Esophagus (tissue), 2 donors: ENCODE data around the gene GNPTG. TPM values are rescaled to one million over a fixed set of nuclear protein-coding genes. Genes with fewer than 3 reads are reported as not detected.

Experiments used
- H3K27ac ChIP-seq, 2 donors: one replicate each; pipeline ENCODE4 v1.5.1; 2013; ENCODE audit warnings: low read depth in 2 of 2, mild to moderate bottlenecking in 2 of 2, inconsistent platforms in 1 of 2, low read length in 1 of 2, moderate library complexity in 1 of 2
- H3K27me3 ChIP-seq, 2 donors: one replicate each; pipeline ENCODE4 v1.6.1; 2013; ENCODE audit warnings: low read length in 2 of 2, control low read depth in 1 of 2, mild to moderate bottlenecking in 1 of 2; ENCODE audit not compliant: insufficient read depth in 2 of 2, control insufficient read depth in 1 of 2
- H3K36me3 ChIP-seq, 2 donors: one replicate each; pipeline ENCODE4 v1.6.1; 2013; ENCODE audit warnings: low read length in 1 of 2; ENCODE audit not compliant: control insufficient read depth in 2 of 2, insufficient read depth in 2 of 2
- H3K4me1 ChIP-seq, 2 donors: one replicate each; pipeline ENCODE4 v1.6.1; 2013; ENCODE audit warnings: low read length in 1 of 2; ENCODE audit not compliant: control insufficient read depth in 2 of 2, insufficient read depth in 2 of 2
- H3K4me3 ChIP-seq, 2 donors: one replicate each; pipeline ENCODE4 v1.5.1; 2013; ENCODE audit warnings: low read length in 2 of 2, mild to moderate bottlenecking in 2 of 2, low read depth in 1 of 2, moderate library complexity in 1 of 2
- H3K9me3 ChIP-seq, 2 donors: one replicate each; pipeline ENCODE4 v1.6.1; 2013; ENCODE audit warnings: mild to moderate bottlenecking in 2 of 2, low read depth in 1 of 2, low read length in 1 of 2, moderate library complexity in 1 of 2; ENCODE audit not compliant: control insufficient read depth in 2 of 2, insufficient read depth in 1 of 2
- WGBS, 2 donors: extraction: QIAGEN DNeasy Blood & Tissue Kit; methylation state at CpG; one replicate each; pipeline ENCODE4 v1.1.7; 2013; 5-methylcytosine and 5-hydroxymethylcytosine counted together
- polyA plus RNA-seq, 2 donors: library from polyadenylated mRNA; stranded (reverse); fragments of 200-250 nt; gene quantifications; one replicate each; pipeline ENCODE4 v1.2.3, GENCODE V29; 2013
- donor health status: healthy with polysubstance abuse.
- donor health status: Bipolar disorder and iron deficiency.

Gene GNPTG
- polyA plus RNA-seq, 2 donors: 33.6 to 39.1 TPM

DNA sequence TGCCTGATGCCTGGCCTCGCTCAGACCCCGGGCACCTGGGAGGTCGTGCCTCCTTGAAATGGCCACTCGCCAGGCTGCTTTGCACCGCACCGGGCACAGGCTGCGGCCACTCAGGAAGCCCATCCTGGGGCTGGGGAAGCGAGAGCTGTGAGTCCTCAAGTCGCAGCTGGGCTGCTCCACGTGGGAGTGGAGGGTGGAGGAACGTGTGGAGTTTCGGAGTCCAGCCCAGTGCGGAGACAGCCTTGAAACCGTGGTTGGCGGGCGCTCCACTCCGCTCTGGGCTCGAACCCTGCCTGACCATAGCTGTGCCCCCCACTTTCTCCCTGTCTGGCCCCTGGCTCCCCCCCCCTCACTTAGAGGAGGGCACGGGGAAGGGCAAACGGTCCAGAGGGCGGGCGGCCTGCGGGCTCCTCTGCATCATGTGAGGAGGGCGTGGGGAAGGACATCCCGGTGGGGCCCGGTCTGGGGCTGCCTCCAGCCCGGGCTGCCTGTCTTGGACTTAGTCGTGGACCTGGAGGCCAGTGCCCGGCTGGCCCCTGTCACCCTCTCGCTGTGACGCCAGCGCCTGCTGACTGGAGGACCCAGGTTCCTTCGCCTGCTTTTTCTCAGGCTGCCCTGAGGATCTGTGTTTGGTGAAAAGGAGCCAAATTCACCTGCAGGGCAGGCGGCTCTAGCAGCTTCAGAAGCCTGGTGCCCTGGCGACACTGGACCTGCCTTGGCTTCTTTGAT is 39.8 kb upstream of the GNPTG start:
- no peaks in the 10 kb centered on the region for H3K9me3 ChIP-seq
- H3K27ac ChIP-seq: no peak overlapping the region
- H3K27me3 ChIP-seq: no peaks in the 10 kb centered on the region
- H3K36me3 ChIP-seq: peaks cover 10 to 45% of the 10 kb centered on the region in 2 donors
- peaks cover 12 to 21% of the 10 kb centered on the region in 2 donors for H3K4me1 ChIP-seq
- WGBS, 2 donors: 20 to 27% methylated on average over 34 to 35 of the region's 35 CpGs
- H3K4me3 ChIP-seq: peak overlapping the region; percentile 70 to 88

DNA sequence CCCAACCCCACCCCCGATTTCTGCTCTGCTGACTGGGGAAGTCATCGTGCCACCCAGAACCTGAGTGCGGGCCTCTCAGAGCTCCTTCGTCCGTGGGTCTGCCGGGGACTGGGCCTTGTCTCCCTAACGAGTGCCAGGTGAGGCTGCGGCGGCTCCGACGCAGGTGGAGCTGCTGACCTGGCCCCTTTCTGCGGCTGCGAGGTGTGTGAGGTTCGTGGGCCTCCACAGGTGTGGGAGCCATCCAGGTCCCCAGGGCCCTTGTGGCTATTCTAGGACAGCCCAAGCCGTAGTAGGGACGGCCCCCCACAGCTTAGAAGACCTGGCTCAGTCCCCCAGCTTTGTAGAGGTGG is 39.3 kb upstream of the GNPTG start:
- no peaks in the 10 kb centered on the region for H3K27me3 ChIP-seq
- peaks cover 10 to 48% of the 10 kb centered on the region in 2 donors for H3K36me3 ChIP-seq
- H3K9me3 ChIP-seq: no peaks in the 10 kb centered on the region
- peaks cover 12 to 21% of the 10 kb centered on the region in 2 donors for H3K4me1 ChIP-seq
- H3K27ac ChIP-seq: no peak overlapping the region
- peak overlapping the region in 1 of 2 donors; percentile 88 for H3K4me3 ChIP-seq
- 63 to 72% methylated on average over 16 of the region's 16 CpGs for WGBS, 2 donors

DNA sequence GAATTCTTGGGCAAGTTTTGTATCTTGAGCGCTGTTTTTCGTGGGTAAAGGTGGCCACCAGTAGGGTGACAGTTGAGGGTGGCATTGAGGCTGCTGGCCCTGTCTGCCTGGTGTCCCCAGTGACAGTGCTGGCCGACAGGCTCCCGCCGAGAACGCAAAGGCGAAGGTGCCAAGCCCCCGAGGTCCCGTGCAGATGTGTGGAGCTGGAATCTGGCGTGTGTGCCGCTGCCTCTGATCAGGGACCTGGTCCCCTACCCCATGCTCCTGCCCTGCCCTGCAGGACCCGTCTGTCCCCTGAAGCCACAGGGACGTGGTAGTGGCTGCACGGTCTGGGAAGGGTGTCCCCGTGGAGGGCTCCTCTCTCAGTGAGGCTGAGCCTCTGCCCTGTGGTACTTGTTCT is 38.8 kb upstream of the GNPTG start:
- Histone ChIP-seq H3K27me3 (no peaks in the 10 kb centered on the region), H3K4me3 (no peak overlapping the region), H3K36me3 (peaks cover 10 to 53% of the 10 kb centered on the region in 2 donors), H3K4me1 (peaks cover 12 to 21% of the 10 kb centered on the region in 2 donors), H3K9me3 (no peaks in the 10 kb centered on the region), H3K27ac (no peak overlapping the region)
- 84 to 91% methylated on average over 15 of the region's 15 CpGs for WGBS, 2 donors

DNA sequence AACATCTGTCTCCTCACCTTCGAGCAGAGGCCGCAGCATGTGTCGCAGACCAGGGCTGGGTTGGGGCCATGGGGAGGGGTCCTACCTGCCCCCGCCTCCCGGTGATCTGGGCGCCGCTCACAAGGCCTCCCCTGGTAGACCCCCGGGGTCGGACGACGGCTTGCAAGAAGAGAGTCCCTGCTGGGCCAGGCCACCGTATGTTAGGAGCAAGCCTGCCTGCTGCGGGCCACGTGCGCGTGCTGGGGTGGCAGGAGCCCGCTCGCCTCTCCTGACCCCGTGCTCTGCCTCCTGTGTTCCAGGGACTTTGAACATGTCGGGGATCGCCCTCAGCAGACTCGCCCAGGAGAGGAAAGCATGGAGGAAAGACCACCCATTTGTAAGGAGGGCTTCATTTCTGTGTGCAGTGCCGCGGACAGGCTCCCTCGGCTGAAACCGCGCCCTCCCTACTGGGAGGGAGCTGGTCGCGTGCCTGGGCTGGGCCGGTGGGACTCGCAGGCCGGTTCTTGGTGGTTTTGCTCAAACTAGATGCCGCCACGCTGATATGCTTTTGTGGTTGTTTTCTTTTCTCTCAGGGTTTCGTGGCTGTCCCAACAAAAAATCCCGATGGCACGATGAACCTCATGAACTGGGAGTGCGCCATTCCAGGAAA is 37.9 kb upstream of the GNPTG start:
- Histone ChIP-seq H3K4me3 (no peak overlapping the region), H3K9me3 (no peaks in the 10 kb centered on the region), H3K27ac (no peak overlapping the region), H3K4me1 (peaks cover 12 to 21% of the 10 kb centered on the region in 2 donors), H3K36me3 (peaks cover 10 to 60% of the 10 kb centered on the region in 2 donors), H3K27me3 (no peaks in the 10 kb centered on the region)
- 86 to 87% methylated on average over 38 of the region's 38 CpGs for WGBS, 2 donors

DNA sequence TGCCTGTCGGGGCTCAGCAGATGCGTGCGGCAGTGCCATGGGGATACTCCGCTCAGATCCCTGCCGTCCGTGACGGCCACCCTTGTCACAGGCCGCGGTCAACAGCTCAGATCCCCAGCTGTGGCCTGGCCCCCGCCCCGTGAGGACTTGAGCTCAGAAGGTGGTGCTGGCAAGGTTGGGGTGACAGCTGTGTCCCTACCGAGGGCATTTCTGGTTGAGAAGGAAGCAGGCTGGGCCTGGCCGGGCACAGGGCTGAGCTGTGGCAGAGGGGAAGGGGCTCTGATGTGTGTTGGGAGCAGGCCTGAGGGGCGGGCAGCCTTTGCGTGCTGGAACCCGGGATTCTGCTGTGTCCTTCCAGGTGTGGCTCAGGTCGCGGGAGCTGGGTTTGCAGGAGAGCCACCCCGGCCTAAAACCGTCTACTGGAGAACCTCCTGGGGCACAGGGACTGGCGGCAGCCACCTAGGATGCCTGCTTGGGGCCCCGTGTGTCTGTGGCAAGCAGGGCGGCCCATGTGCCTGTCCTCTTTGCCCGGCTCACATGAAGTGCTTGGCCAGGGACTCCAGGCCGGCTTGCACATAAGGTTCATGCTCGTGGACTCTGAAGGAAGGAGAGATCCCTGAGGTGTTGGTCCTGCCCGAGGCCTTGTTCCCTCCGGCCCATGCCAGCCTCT is 37.2 kb upstream of the GNPTG start:
- Histone ChIP-seq H3K4me1 (peaks cover 12 to 21% of the 10 kb centered on the region in 2 donors), H3K4me3 (no peak overlapping the region), H3K27ac (no peak overlapping the region), H3K36me3 (peaks cover 12 to 66% of the 10 kb centered on the region in 2 donors), H3K27me3 (no peaks in the 10 kb centered on the region), H3K9me3 (no peaks in the 10 kb centered on the region)
- WGBS, 2 donors: 87 to 89% methylated on average over 28 of the region's 28 CpGs

DNA sequence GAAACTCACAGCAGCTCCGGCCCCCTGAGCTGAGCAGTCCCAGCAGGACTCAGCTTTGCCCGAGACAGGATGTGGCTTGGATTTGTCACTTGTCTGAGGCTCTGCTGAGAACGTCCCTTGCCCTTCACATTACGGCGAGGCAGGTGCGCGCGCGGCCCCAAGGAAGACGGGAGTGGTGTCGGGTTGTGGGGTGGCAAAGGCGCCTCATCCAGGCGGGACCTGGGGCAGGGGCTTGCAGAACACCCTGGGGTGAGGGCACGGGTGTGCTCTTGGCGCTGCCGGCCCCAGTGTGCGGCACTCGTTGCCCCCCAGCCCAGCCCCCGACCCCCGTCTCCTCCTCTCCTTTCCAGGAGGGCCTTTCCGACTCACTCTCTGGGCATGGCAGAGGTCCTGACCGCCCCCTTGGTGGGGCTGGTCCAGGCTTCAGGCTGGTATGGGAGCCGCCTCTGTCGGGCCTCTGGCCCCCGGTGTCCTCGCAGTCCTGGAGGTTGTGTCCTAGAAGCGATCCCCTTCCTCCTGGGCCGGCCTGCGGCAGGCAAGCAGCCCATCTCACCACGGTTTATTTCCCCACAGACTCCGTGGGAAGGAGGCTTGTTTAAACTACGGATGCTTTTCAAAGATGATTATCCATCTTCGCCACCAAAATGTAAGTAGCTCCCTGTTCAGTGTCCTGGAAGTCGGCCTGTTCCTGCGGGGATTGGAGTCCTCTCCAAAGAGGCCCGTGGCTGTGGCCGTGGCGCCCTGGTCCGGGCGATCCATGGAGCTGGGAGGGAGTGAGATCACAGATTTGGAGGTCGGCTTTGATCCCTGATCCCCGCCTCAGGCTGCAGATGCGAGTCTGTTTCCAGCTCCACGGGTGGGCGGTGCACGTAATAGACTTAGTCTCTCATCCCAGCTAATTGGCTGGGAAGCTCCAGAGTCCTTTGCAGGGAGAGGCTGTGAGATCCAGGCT is 36.4 kb upstream of the GNPTG start:
- peaks cover 20 to 74% of the 10 kb centered on the region in 2 donors for H3K36me3 ChIP-seq
- WGBS, 2 donors: 82 to 84% methylated on average over 45 to 46 of the region's 46 CpGs
- H3K27ac ChIP-seq: no peak overlapping the region
- no peak overlapping the region for H3K4me3 ChIP-seq
- no peaks in the 10 kb centered on the region for H3K27me3 ChIP-seq
- H3K9me3 ChIP-seq: no peaks in the 10 kb centered on the region
- peaks cover 12 to 21% of the 10 kb centered on the region in 2 donors for H3K4me1 ChIP-seq

DNA sequence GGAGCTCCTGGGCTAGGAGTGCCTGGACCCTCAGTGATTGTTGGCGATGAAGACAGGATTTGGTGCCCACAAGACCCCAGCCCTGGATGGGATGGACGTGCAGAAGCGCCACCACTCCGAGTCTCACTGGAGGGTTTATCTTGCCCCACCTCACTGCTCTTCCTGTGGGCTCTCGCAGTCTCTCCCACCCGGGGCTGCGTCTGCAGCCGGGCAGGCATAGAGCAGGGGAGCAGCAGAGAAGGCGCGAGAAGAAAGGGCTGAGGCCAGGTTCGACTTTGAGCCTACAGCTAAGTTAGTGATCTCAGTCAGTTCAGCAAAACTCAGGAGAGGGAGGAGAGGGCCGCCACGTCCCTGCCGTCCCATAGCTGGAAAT is 35.7 kb upstream of the GNPTG start:
- H3K27me3 ChIP-seq: no peaks in the 10 kb centered on the region
- WGBS, 2 donors: 89 to 92% methylated on average over 14 of the region's 14 CpGs
- H3K27ac ChIP-seq: no peak overlapping the region
- H3K9me3 ChIP-seq: no peaks in the 10 kb centered on the region
- H3K4me1 ChIP-seq: peaks cover 12 to 17% of the 10 kb centered on the region in 2 donors
- peaks cover 23 to 81% of the 10 kb centered on the region in 2 donors for H3K36me3 ChIP-seq
- H3K4me3 ChIP-seq: no peak overlapping the region

DNA sequence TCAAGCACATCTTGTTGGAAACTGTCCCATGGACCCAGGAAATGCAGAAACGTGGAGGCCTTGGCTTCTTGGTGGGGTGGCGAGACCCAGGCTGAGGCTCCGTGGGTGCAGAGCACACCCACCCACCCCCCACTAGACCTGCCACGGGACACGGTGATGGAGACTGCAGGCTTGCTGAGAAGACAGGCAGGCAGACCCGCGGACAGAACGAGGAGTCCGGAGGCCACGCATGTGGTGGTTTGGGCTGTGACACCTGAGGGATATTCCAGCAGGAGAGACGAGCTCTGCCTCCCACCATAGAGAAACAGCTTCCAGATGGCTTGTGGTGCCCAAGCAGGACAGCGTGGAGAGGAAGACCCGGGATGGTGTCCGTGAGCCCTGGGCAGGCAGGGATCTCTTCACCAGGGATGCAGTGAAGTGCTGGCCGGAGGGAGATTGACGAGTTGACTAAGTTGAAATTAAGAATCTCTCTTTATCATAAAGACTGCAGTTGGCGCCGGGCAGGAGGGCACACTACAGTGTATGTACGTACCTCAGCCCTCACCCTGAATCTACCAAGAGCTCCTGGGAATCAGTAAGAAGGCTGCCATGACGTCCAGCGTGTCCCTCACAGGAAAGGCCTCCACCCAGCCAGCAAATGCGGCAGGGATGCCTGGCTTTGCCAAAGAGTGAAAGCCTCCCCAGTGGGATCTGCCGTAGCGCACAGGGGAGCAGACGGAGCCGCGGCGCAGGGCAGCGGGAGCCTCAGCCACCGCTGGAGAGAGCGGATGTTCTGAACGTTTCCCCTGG is 34.1 kb upstream of the GNPTG start:
- no peaks in the 10 kb centered on the region for H3K27me3 ChIP-seq
- H3K4me1 ChIP-seq: peaks cover 0 to 3% of the 10 kb centered on the region in 2 donors
- H3K27ac ChIP-seq: no peak overlapping the region
- peaks cover 0 to 3% of the 10 kb centered on the region in 2 donors for H3K9me3 ChIP-seq
- H3K36me3 ChIP-seq: peaks cover 24 to 85% of the 10 kb centered on the region in 2 donors
- no peak overlapping the region for H3K4me3 ChIP-seq
- WGBS, 2 donors: 90% methylated on average over 32 of the region's 32 CpGs
